HCT116 (cell line): Measurements from ENCODE around the gene CD160.
A peak's percentile ranks its signal among the peaks of the same experiment; 100 is the strongest.

ENCODE experiments used
- CTCF ChIP-seq, 3 experiments: fragments of 200-600 bp in 1 of 3; sonication (generic) in 1 of 3; IDR thresholded peaks in 2 of 3; conservative IDR thresholded peaks in 1 of 3; 2 replicates each; pipeline ENCODE4 v1.5.1; 2012 to 2017; ENCODE audit warnings: low read depth in 2 of 3, low read length in 2 of 3, antibody characterized with exemption in 1 of 3, borderline replicate concordance in 1 of 3, control low read depth in 1 of 3, mild to moderate bottlenecking in 1 of 3, mixed read lengths in 1 of 3, mixed run types in 1 of 3, moderate library complexity in 1 of 3; ENCODE audit not compliant: insufficient read depth in 1 of 3
- EZH2 ChIP-seq: fragments of 200-600 bp; sonication (generic); IDR thresholded peaks from 2 replicates; pipeline ENCODE4 v1.6.1; 2017; ENCODE audit warnings: antibody characterized with exemption, mixed run types
- FOSL1 ChIP-seq: IDR thresholded peaks from 2 replicates; pipeline ENCODE4 v1.6.1; 2012; ENCODE audit warnings: low read depth
- POLR2A ChIP-seq: IDR thresholded peaks from 2 replicates; pipeline ENCODE4 v1.7.0; 2011; ENCODE audit warnings: borderline replicate concordance; ENCODE audit not compliant: insufficient read depth, insufficient read length; ENCODE audit errors: extremely low read depth
- RAD21 ChIP-seq: IDR thresholded peaks from 2 replicates; pipeline ENCODE4 v1.6.1; 2012; ENCODE audit warnings: low read depth, mild to moderate bottlenecking
- REST ChIP-seq: IDR thresholded peaks from 2 replicates; pipeline ENCODE4 v1.6.1; 2012; ENCODE audit warnings: low read depth
- SP1 ChIP-seq: IDR thresholded peaks from 2 replicates; pipeline ENCODE4 v1.6.1; 2012; ENCODE audit warnings: low read depth

- peak; percentile 11 to 33 (median 28); a peak in 3 of 6 replicates for TF ChIP-seq CTCF (IDR thresholded peaks at IDR 0.05 in 2 of 3, conservative IDR thresholded peaks at IDR 0.05 in 1 of 3; ENCODE audit: borderline replicate concordance in 1 of 3, insufficient read depth in 1 of 3, low read depth in 2 of 3, low read length in 2 of 3)
- TF ChIP-seq RAD21, result peak; percentile 38; the same call in 1 of the 2 replicates
- TF ChIP-seq SP1, result no peak
- TF ChIP-seq REST, result no peak
- TF ChIP-seq POLR2A, result no peak
- no peak for TF ChIP-seq EZH2
- TF ChIP-seq FOSL1, result no peak
These were observed 11.6 kb downstream of the CD160 start for GRCh38 chr1:145730900-145731299.
